HL-60/S4 treated with phorbol 12-myristate 13-acetate at 8.2 ng/mL for 4 days and 3 days (cell line): ENCODE data around the gene SKIC2.
"Not testable (repeated sequence)": the region's sequence is repeated elsewhere in the genome, so short reads cannot be mapped to it uniquely, and the experiment has no call there.

ENCODE experiments used
- in situ Hi-C: fragments of 300-500 bp; cut with MboI; formaldehyde crosslinking; loops from 2 replicates; pipeline ENCODE4 v1.15.0; 2022; ENCODE audit warnings: low sequenced_read_pairs

The SKIC2 gene

DNA sequence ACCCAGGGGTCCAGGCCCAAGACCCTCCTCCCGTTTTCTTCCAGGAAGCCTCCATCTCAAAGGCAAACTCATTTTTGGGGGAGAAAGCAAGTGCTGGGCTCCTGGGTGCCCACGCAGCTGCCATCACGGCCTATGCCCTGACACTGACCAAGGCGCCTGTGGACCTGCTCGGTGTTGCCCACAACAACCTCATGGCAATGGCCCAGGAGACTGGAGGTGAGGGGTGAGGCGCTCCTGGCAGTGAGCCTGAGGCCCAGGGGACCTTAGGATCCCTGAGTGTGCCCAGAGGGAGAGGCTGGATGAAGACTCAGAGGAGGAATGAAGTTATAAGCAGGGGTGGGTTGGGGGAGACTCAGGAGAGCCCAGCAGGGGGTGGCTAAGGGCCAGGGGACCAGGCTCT, 37.4 kb downstream of the SKIC2 start:
- in situ Hi-C loops, result not testable (repeated sequence)

DNA sequence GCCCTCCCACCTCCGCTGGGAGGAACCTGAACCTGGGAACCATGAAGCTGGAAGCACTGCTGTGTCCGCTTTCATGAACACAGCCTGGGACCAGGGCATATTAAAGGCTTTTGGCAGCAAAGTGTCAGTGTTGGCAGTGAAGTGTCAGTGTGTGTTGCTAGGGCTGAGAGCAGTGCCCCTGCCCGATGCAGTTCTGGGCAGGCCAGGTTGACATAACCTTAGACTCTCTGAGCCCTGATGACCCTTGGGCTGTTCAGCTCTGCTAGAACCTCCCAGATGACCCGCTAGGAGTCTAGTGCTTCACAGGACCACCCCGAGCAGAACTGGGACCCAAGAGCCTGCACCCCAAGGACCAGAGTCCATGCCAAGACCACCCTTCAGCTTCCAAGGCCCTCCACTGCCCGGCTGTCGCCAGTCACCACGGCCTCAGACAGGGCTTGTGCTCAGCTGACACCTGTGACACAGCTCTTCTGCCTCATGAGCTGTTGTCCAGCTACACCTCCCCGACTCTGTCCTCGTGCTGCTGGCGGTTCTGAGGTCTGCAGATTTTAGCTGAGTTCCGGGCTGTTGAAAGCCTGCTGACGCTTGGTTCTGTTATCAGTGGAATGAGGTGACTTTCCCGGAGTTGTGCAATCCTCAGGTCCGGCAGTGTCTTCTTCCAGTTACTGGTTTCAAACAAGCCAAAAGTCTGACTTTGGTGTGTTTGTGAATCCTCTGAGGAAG, 43.7 kb downstream of the SKIC2 start:
- in situ Hi-C loops, result not testable (repeated sequence)

DNA sequence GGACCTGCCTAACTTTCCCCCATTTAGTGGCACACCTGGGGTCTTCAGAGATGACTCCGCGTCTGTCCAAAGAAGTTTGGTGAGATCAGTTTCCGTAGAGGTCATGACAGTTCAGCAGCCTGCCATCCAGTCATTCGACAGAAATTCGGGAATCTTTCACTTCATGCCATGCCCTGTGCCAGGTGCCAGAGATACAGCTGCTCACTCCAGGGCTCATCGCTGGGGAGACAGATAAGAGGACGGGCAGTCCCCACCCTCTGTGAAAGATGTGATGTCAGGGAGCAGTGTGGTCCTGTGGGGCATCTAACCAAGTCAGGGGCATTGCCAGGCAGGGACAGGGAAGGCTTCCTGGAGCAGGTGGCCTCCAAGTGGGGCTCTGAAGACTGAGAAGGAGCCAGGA, 44.3 kb downstream of the SKIC2 start:
- in situ Hi-C loops, result not testable (repeated sequence)

DNA sequence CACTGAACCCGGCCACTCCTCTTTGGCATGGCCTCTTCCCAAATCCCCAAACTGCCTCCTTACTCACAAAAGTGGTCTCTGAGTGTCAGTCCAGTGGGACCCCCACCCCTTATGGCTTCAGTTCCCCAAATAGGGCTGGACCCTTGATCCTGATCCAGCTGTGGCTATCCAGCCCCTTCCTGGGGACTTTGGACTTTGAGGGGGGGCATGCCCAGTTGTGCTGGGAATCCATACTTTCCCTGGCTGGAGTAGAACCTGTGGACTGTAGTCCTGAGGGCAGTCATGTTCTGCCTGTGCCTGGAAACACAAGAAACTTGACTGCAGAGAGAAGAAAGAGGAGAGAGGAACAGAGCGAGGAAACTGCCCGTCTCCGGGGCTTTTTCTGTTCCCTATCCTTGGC, 45.4 kb downstream of the SKIC2 start:
- in situ Hi-C loops, result not testable (repeated sequence)

DNA sequence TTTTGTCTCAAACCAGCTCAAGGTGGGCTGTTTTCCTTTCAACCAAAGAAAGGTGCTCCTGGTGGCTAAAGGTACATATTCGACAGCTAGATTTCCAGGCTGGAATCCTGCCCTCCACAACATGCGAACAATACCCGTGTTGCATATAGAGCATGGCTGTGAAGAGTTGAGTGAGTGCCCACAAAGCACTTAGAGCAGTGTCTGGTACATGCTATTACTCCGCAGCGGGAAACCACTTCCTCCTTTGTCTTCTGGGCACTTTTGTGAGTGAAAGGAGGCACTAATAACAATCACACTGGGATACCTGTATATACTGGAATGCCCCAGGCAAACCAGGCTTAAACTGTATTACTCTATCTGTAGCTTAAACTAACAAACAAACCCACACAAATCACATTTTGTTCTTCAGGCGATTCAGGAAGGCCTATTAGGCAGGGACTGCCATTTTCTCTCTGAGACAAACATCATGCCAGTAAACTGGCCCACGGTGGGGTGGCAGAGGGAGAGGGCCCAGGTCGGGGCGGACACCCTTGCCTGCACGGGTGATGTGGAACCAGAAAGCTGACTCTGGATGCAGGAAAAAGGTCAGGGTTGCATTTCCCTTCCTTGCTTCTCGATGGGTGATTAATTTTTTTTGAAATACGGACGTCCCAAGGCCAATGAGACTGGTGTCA, 46.0 kb downstream of the SKIC2 start:
- in situ Hi-C loops, result not testable (repeated sequence)

DNA sequence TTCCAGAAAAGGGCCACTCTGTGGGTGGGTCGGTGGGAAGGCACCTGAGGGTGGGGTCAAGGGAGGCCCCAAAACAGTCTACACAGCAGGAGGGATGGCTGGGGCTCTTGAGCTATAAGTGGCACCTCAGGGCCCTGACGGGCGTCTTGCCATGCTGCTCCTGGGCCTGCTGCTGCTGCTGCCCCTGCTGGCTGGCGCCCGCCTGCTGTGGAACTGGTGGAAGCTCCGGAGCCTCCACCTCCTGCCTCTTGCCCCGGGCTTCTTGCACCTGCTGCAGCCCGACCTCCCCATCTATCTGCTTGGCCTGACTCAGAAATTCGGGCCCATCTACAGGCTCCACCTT, 46.5 kb downstream of the SKIC2 start:
- in situ Hi-C loops, result not testable (repeated sequence)

DNA sequence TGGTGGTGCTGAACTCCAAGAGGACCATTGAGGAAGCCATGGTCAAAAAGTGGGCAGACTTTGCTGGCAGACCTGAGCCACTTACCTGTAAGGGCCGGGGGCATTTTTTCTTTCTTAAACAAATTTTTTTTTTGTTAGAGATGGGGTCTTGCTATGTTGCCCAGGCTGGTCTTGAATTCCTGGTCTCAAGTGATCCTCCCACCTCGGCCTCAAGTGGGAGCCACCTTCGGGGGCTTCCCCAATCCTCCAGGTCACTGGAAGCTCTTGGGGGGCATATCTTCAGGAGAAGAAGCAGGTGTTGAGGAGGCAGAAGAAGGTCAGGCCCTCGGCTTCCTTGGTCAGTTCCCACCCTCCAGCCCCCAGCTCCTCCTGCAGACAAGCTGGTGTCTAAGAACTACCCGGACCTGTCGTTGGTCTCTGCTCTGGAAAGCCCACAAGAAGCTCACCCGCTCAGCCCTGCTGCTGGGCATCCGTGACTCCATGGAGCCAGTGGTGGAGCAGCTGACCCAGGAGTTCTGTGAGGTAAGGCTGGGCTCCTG, 47.1 kb downstream of the SKIC2 start:
- in situ Hi-C loops, result not testable (repeated sequence)

DNA sequence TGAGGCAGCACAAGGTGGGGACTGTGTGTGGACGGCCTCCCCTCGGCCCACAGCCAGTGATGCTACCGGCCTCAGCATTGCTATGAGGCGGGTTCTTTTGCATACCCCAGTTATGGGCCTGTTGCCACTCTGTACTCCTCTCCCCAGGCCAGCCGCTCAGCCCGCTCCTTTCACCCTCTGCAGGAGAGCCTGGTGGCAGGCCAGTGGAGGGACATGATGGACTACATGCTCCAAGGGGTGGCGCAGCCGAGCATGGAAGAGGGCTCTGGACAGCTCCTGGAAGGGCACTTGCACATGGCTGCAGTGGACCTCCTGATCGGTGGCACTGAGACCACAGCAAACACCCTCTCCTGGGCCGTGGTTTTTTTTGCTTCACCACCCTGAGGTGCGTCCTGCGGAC, 48.1 kb downstream of the SKIC2 start:
- in situ Hi-C loops, result not testable (repeated sequence)

DNA sequence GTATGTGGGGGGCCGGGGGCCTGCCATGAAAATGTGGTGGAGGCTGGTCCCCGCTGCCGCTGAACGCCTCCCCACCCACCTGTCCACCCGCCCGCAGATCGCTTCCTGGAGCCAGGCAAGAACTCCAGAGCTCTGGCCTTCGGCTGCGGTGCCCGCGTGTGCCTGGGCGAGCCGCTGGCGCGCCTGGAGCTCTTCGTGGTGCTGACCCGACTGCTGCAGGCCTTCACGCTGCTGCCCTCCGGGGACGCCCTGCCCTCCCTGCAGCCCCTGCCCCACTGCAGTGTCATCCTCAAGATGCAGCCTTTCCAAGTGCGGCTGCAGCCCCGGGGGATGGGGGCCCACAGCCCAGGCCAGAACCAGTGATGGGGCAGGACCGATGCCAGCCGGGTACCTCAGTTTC, 49.1 kb downstream of the SKIC2 start:
- in situ Hi-C loops, result not testable (repeated sequence)

DNA sequence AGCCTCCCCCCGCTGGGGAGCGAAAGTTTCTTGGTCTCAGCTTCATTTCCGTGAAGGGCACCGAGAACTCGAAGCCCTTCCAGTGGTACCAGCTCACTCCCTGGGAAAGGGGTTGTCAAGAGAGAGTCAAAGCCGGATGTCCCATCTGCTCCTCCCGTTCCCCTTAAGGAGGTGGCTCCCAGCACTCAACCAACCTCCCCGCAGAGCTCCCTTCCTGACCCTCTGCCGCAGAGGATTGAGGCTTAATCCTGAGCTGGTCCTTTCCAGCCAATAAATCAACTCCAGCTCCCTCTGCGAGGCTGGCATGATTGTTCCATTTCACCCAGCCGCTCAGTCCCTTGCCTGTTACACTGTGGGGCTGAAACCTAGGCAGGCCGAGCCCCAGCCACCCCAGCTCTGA, 49.6 kb downstream of the SKIC2 start:
- in situ Hi-C loops, result not testable (repeated sequence)

DNA sequence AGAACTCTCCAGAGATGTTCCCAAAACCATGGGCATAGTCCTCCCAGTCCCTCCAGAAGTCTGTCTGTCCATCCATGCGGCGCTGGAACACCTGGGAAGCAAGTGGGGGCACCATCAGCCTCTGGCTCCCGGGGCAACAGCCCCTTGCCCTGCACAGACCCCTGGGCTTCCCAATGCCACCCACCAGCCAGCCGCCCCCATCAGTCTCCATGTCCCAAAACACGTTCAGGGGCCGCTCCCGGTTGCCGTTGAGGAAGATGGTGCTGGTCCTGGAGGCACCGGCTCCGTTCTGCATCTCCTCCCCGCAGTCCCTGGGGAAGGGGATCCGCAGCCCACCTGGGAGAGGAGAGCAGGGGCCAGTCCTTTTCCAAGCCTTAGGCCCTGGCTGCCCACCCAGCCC, 50.6 kb downstream of the SKIC2 start:
- in situ Hi-C loops, result not testable (repeated sequence)

DNA sequence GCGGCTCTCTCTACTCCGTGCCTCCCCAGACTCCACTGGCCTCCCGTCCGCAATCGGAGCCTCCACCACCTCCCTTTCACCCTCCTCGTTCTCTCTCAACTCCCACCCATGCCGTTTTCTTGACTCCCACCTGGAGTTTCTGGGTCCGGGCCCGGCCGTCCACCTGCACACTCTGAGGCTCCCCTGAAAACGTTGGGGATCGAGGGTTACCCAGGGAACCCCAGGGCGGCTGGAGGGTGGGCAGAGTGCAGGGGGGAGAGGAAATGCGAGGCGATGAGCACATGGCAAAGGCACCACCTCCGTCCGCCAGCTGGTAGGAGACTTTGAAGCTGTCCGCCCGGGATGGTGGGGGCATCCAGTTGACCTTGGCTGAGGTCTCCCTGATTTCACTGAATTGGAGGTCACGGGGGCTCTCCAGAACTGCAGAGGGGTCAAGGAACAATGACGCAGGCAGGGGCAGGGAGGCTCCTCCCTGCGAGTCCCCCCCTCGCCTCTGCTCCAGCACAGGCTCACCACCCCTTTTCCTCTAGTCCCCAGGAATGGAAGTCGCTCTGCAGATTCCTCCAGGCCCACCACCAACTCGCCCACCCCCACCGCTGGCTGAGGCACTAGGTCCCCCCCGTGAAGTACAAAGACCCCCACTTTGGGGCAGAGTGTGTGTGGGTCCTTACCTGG, 52.0 kb downstream of the SKIC2 start:
- in situ Hi-C loops, result not testable (repeated sequence)

DNA sequence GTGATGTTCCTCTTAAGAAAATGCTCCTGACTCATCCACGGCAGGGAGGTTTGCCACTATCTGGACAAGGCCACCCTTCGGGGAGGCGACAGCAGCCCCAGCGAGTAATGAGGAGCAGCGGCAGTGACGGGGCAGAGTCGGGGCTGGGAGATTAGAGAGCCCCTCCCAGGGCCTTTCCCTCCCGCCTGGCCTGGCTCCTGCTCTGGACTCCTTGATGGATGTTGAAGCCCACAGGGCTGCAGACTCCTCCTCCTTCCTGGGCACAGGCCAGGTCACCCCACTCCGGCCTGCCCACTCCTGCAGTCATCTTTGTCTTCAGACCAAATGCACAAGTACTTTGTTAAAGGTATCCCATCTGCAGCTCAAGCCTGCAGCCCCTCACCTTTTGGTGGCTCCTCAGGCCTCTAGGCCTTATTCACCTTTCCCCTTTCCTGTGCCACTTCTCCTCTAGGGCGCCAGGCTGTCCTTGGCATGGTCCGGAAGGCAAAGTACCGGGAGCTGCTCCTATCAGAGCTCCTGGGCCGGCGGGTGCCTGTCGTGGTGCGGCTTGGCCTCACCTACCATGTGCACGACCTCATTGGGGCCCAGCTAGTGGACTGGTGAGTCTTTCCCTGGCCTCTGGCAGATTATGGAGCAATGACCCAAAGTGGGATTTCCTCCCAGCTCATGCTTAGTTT, 54.1 kb downstream of the SKIC2 start:
- in situ Hi-C loops, result not testable (repeated sequence)

DNA sequence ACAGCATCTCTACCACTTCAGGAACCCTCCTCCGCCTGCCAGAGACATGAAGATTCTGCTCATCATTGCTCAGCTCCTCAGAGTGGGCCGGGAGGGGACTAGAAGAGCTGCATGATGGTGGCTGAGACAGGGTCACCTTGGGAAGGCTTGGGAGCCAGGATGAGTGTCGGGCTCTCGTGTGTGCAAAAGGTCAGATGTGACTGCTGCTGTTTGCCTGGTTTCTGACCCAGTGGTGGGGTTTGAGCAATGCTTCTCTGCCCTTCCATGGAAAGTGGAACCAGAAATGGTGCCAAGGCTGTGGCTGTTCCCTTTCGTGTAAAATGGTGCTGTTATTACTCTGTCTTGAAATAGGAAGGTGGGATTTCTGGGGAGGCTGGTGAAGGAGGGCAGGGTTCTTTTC, 54.8 kb downstream of the SKIC2 start:
- in situ Hi-C loops, result not testable (repeated sequence)

DNA sequence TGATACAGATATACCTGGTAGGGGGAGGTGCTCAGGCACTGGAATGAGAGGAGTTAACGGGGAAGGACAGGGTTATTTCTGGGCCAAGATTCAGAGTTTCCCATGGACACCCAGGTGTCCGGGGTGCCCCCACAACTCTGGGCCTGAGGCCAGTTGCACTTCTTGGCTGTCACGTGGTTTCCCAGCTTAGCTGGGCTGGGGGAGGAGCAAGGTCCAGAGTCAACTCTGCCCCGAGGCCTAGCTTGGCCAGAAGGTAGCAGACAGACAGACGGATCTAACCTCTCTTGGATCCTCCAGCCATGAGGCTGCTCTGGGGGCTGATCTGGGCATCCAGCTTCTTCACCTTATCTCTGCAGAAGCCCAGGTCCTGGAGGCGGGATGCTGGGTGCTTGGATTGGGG, 55.6 kb downstream of the SKIC2 start, which contains the start of gene C4B:
Gene C4B (plus strand): TSS at position 249 of the 400 bp plus-strand sequence. CDS start 51 bp downstream, at position 300.
- in situ Hi-C loops, result not testable (repeated sequence)
